Chondrocyte (in vitro differentiated cells): ENCODE results near the gene BCAR3. TPM values are rescaled to one million over a fixed set of nuclear protein-coding genes. Genes with fewer than 3 reads are reported as not detected.
"Not testable (repeated sequence)": the region's sequence is repeated elsewhere in the genome, so short reads cannot be mapped to it uniquely, and the experiment has no call there.

Source experiments
- DNase-seq: peaks from one replicate; pipeline ENCODE4 v3.0.0; 2021; ENCODE audit warnings: mixed read lengths, low spot score
- H3K27ac Mint-ChIP-seq: one replicate; pipeline ENCODE4 v1.8.0; 2021; ENCODE audit warnings: mild to moderate bottlenecking, moderate library complexity, mixed read lengths; ENCODE audit not compliant: unreplicated experiment
- H3K27me3 Mint-ChIP-seq: 2 replicates; pipeline ENCODE4 v1.8.0; 2021; ENCODE audit warnings: low read depth, mixed read lengths
- H3K36me3 Mint-ChIP-seq: 2 replicates; pipeline ENCODE4 v1.8.0; 2021; ENCODE audit warnings: low read depth, mixed read lengths
- H3K4me1 Mint-ChIP-seq: 2 replicates; pipeline ENCODE4 v1.8.0; 2021; ENCODE audit warnings: low read depth, mild to moderate bottlenecking, mixed read lengths
- H3K4me3 Mint-ChIP-seq: one replicate; pipeline ENCODE4 v1.8.0; 2021; ENCODE audit warnings: mild to moderate bottlenecking, moderate library complexity, mixed read lengths; ENCODE audit not compliant: unreplicated experiment
- H3K9me3 Mint-ChIP-seq: 2 replicates; pipeline ENCODE4 v1.8.0; 2021; ENCODE audit warnings: low read depth, mixed read lengths
- CTCF ChIP-seq: fragments of 200-600 bp; sonication (generic); IDR thresholded peaks from 2 replicates; pipeline ENCODE4 v1.5.0; 2021; ENCODE audit warnings: antibody characterized with exemption, mild to moderate bottlenecking, moderate library complexity
- total RNA-seq: library from RNA; stranded (reverse); gene quantifications from 3 replicates; pipeline ENCODE4 v1.2.1, GENCODE V29; 2021

Gene BCAR3
- total RNA-seq, 1 donor from 2014 or later: 18.5 TPM

DNA sequence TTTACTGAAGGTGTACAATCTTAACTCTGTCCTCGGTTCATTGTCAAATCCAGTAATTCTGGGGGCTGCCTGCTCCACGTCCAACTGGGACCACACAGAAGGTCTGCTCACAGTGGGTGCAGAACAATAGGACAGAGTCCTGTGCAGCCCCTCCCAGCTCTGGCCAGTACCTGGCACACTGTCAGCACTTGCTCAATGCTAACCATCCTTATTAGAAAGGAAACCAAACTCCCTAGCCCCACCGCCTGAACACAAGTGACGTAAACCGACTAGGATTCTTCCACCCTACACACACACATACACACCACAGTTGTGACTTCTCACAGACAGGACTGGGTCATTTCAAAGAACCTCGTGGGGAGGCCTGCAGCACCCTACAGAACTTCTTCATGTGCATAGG is 5.2 kb downstream of the BCAR3 start:
- no peak overlapping the region for H3K27ac Mint-ChIP-seq
- H3K36me3 Mint-ChIP-seq: peaks cover 3% of the 10 kb centered on the region
- TF ChIP-seq CTCF: no peak
- H3K4me3 Mint-ChIP-seq: no peak overlapping the region
- DNase-seq: peak; percentile 37
- H3K9me3 Mint-ChIP-seq: no peaks in the 10 kb centered on the region
- H3K4me1 Mint-ChIP-seq: peaks cover 59% of the 10 kb centered on the region
- no peaks in the 10 kb centered on the region for H3K27me3 Mint-ChIP-seq

GRCh38 chr1:93675931-93676330 is 5.7 kb downstream of the BCAR3 start:
- no peak for DNase-seq
- H3K27me3 Mint-ChIP-seq: no peaks in the 10 kb centered on the region
- H3K9me3 Mint-ChIP-seq: no peaks in the 10 kb centered on the region
- H3K36me3 Mint-ChIP-seq: peaks cover 3% of the 10 kb centered on the region
- H3K4me1 Mint-ChIP-seq: peaks cover 59% of the 10 kb centered on the region
- H3K4me3 Mint-ChIP-seq: no peak overlapping the region
- TF ChIP-seq CTCF: no peak
- H3K27ac Mint-ChIP-seq: no peak overlapping the region

DNA sequence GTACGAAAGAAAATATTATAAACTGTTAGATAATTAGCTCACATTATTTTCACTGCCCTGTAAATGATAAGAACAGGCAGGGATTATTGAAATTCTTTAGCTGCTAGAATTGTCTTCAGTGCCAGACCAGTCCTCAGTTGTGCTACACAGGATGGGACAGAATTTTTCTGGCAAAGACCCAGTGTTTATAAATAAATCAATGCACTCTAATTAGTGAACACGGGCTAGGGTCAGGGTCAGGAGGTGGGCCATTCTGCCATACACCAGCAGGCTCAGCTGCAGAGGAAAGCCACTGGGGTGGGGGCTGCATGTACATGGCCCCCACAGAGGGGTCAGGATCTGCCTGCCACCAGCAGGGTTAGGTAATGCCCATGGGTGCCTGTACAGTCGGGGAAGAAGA is 6.4 kb downstream of the BCAR3 start:
- peaks cover 3% of the 10 kb centered on the region for H3K36me3 Mint-ChIP-seq
- no peaks in the 10 kb centered on the region for H3K27me3 Mint-ChIP-seq
- H3K4me1 Mint-ChIP-seq: peaks cover 56% of the 10 kb centered on the region
- H3K9me3 Mint-ChIP-seq: no peaks in the 10 kb centered on the region
- no peak for DNase-seq
- H3K4me3 Mint-ChIP-seq: no peak overlapping the region
- no peak for TF ChIP-seq CTCF
- H3K27ac Mint-ChIP-seq: peak overlapping the region; percentile 45

DNA sequence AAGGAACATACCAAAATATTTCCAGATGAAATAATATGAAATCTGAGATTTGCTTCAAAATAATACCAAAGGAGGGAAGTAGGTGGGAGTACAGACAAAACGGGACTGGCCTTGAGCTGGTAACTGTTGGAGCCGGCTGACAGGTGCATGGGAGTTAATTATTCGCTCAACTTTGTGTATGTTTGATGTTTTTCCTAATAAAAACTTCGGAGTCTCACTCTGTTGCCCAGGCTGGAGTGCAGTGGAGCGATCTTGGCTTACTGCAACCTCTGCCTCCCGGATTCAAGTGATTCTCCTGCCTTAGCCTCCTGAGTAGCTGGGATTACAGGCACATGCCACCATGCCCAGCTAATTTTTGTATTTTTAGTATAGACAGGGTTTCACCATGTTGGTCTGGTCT is 7.6 kb downstream of the BCAR3 start:
- peaks cover 56% of the 10 kb centered on the region for H3K4me1 Mint-ChIP-seq
- H3K4me3 Mint-ChIP-seq, DNase-seq, H3K36me3 Mint-ChIP-seq, H3K27me3 Mint-ChIP-seq, H3K9me3 Mint-ChIP-seq, H3K27ac Mint-ChIP-seq: not testable (repeated sequence)

GRCh38 chr1:93673163-93673829 is 8.3 kb downstream of the BCAR3 start:
- Mint-ChIP-seq H3K9me3 (no peaks in the 10 kb centered on the region), H3K27ac (no peak overlapping the region), H3K36me3 (peaks cover 3% of the 10 kb centered on the region), H3K4me3 (no peak overlapping the region), H3K4me1 (peaks cover 57% of the 10 kb centered on the region), H3K27me3 (no peaks in the 10 kb centered on the region)
- no peak for DNase-seq
- TF ChIP-seq CTCF: no peak
